HPDE6-E6E7 (cell line): ENCODE results near the gene PLCB1.
"Not testable (repeated sequence)": the region's sequence is repeated elsewhere in the genome, so short reads cannot be mapped to it uniquely, and the experiment has no call there.

Experiments
- DNase-seq: peaks from one replicate; pipeline ENCODE4 v3.0.0; 2011; ENCODE audit warnings: missing footprints; ENCODE audit errors: extremely low spot score

The PLCB1 gene

DNA sequence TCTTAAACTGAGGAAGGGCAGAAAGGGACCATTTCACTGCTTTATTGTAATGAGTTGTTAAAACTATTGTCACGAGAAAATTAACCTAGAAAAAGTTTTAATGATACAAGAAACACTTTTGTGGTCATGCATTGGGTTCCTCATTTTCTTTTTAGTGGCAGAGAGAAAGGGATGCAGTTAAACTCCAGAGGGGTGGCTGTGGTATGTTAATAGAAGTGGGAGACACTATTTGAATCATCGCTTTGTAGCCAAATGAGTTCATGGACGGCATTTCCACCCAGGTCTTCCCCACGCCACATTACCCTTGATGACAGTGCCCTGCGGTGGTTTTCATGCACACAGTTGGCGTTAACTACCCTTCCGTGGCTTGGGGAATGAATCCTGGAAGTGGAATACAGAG is 235.6 kb downstream of the PLCB1 start:
- no peak for DNase-seq

DNA sequence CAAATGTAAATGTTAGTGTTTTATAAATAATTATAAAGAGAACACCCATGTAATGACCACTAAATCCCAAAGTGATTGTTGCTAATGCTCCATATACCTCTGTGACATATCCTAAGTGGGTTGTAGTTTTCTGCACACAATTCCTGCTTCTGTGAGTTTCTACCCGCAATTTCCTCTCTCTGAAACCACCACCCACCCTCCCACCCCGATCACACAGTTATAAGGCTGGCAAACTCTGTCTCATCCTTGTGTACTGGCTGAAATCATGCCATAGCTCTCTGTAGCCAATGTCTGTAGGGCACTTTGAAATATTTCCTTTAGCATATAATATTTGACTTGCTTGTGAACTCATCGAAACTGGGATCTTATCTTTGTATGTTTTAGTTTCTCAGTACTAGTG is 236.6 kb downstream of the PLCB1 start:
- DNase-seq, result no peak

DNA sequence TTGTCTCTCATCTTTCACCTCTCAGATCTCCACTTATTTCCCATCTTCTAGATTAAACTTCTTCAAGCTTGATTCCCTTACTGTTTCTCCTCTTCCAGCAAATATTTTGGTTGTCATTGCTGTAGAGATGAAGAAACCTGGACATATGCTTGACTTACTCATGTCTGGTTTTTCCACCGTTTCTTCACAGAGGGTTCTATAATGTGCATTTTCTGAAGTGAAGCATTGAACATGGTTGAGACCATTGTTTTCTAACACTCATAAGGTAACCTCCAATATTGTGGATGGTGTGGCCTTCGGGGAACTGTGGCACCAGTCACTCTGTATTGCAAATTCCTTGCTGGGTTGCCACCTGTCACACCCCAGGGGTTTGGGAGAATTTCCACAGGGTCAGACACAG is 237.2 kb downstream of the PLCB1 start:
- DNase-seq, result no peak

DNA sequence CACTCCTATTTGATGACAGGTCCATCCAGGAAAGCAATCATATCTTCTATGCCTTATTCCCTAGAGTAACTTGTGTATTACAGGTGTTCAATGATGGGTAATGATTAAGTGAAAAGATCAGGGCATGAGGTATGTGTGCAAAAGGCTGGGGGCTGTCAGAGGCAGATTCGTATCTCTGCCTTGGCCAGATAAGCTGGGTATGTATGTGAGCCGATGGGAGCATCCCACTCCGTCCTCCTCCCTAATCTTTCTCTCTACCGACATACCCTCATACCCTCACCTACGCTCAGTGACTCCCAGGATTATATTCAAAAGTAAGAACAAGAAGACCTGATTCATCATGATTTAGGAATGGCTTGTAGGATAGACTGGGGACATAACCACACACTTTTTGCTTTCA is 238.7 kb downstream of the PLCB1 start:
- DNase-seq, result no peak

DNA sequence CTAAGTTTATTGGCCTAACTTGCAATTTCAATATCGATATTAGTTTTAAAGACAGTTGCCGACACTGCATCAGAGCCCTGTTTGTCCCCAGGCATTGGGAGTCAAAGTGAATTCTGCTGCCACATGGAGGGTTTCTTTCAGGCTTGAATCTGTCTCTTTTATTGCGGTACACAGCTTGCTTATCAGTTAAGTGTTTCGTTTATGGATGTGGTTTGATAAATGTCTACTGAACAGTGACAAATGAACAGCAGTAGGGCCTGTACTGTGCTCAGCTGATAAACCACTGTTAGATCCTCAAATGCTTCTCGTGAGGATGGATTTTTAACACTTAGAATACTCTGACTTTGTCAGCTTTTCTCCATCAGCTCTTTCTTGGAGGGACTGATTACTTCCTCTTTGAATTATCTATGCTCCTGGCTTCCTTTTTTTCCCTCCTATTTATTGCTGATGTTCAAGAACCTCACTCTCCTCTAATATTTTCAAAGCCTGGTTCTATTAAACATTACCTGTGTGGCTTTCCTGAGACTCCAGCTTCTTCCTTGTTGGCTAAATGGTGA is 240.8 kb downstream of the PLCB1 start:
- DNase-seq, result no peak

DNA sequence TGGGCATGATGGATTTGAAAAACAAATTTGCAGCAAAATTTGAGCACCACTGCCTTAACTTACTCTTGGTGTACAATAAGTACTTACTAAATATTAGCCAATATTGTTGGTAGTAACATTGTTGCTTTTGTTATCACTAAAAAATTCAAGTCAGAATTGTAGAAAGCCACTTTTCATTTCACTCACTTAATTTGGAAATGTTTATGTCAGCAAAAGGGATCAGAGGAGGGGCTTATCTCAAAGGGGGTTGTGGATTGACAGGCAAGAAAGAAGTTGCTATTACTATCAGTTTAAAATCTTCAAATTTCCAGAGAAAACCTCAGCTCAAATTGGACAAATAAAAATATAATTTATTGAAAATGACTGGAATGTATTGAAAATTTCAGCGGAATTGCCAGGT is 241.5 kb downstream of the PLCB1 start:
- no peak for DNase-seq

DNA sequence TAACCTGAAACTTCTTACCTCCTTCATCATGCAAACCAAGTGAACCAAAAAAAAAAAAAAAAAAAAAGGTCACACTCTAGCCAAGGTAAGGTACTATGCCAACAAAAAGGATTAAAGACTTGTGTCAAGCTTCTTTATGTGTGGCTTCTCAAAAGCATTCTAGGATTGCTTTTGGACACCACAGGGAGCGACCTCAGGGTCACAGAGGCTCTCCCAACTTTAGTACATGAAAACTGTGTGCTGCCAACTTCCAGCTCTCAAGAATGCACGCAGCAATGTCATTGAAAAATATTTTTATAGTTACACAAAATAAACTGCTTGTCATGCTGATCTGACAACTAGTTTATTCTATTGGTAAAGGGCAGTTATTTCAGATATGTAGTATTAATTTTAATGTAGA is 243.8 kb downstream of the PLCB1 start:
- DNase-seq, result no peak

DNA sequence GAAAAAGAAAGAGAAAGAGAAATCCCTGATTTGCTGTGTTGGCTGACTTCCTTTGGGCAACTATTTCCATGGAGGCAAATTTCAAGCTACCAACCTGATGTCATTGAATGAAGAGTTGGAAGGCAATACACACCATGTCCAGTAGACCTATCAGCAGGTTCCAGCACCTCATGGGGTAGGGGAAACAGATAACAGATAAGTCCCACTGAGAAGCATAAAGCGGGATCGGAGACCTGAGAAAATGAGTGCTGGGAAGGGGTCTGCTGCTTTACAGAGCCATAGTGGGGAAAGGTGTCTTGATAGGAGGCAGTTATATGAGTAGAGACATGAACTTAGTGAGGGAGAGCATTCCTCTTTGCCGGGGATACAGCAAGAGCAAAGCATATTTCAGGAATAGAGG is 244.9 kb downstream of the PLCB1 start:
- no peak for DNase-seq

DNA sequence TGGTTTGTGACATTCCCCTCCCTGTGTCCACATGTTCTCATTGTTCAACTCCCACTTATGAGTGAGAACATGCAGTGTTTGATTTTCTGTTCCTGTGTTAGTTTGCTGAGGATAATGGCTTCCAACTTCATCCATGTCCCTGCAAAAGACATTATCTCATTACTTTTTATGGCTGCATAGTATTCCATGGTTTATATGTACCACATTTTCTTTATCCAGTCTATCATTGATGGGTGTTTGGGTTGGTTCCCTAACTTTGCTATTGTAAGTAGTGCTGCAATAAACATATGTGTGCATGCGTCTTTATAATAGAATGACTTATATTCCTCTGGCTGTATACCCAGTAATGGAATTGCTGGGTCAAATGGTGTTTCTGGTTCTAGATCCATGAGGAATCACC is 247.1 kb downstream of the PLCB1 start:
- not testable (repeated sequence) for DNase-seq

DNA sequence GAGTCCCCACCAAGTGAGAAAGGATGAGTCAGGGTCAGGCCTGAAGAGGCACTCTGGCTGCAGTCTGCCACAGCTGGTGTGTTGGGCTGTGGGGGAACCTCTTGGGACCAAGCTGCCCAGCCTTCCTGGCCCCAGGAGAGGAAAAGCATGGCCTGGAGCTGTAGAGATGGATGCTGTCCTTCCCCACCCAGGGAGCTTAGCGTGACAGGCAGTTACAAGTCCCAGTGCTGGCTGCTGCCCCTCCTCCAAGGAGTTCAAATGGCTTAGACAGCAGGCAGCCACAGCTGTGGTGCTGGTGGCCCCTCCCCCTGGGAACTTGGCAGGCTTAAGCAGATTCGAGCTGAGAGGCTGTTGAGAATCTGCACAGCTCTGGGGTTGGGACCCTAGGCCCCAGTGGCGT is 253.2 kb downstream of the PLCB1 start:
- DNase-seq, result no peak

DNA sequence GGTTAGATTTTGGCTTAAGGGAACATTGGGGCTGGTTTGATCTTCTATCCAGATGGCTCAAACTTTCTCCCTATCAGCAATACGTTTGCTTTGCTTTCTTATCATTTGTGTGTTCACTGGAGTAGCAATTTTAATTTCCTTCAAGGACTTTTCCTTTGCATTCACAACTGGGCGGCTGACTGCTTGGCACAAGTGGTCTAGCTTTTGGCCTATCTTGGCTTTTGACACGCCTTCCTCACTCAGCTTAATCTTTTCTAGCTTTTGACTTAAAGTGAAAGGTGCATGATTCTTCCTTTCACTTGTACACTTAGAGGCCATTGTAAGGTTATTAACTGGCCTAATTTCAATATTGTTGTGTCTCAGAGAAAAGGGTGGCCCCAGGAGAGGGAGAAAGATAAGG is 254.9 kb downstream of the PLCB1 start:
- DNase-seq, result no peak

DNA sequence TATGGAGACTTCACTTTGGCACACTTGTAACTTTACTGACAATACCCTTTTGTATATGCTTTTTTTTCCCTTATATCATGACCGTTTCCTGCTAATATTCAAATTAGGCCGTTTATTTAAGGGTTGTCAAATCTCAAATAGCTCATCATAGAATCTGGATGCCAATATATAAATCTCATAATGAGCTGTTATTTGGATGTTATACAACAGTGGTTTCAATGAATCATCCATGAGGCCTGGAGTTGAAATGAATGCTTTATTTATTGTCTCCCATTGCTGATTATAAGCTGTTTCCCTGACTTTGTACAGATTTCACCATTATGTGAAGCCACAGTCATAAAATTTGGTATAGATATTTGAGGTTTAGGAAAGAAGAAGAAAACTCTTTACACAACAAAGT is 256.1 kb downstream of the PLCB1 start:
- DNase-seq, result no peak

DNA sequence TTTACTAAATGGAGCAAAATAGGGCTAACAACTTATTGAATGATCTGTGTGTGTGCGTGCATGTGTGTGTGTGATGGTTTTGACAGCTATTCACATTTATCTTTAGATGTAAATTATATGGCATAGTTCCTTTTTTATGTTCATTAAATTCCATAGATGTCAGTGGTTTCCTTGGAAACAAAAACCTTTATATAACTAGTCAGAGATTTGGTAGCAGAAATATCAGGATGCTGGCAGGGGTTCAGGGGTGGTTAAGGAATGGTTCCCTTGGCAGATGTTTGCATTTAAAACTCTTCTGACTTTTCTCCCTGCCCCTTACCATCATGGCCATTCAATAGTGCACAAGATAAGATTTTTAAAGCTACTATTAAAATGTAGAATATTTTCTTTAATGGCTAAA is 256.6 kb downstream of the PLCB1 start:
- no peak for DNase-seq

DNA sequence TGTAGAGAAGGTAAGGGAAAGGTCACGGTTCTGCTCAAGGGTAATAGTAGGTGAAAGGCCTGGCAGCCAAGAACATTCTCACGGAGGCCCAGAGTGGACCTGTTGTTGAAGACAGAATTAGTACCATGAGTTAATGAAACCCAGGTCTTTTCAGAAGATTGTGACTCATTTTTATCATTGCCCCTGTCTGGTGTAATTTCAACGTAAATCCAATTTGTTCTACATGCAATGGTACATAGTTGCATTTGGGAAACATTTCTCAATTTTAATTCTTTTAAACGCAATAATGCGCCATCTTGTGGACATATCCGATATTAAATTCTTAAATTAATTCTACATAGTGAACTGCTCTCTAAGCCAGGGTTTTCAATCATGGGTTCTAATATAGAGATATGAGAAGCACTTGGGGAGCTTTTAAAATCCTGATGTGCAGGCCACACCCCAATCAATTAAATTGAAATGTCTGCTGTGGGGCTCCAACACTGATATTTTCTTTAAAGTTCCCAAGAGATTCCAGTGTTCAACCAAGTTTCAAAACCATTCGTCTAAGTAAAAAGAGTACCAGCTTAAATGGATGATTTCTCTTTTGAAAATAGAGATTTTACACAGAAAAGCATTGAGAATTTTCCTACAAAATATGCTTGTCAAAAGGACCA is 257.4 kb downstream of the PLCB1 start:
- no peak for DNase-seq

DNA sequence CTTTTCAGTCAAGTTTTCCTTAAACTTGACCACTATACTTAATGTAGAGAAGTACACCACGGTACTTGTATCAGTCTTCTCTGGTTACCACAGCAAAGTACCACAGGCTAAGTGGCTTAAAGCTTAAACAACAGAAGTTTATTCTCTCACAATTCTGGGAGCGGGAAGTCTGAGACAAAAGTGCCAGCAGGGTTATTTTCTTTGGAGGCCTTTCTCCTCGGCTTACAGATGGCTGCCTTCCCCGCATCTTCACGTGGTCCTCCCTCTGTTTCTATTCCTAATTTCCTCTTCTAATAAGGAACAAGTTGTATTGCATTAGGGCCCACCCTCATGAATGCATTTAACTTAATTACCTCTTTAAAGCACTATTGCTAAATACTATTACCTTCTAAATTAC is 258.0 kb downstream of the PLCB1 start:
- DNase-seq, result no peak

DNA sequence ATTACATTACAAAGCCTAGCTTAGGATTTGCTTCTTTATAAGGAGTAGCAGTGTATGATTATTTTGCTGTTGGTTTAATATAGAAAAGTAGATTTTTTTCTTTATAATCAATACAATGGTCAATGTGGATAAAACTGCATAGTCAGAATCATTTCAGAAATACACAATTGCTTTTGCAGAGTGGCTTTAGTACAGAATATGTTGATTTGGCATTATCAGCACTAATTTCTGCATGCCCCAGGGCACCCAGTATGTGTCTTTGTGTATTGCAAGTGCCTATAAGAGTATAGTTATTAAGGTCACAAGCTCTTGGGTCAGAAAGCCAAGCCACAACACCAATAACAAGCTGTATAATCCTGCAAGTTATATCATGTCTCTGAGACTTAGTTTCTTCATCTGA is 258.4 kb downstream of the PLCB1 start:
- DNase-seq, result no peak

DNA sequence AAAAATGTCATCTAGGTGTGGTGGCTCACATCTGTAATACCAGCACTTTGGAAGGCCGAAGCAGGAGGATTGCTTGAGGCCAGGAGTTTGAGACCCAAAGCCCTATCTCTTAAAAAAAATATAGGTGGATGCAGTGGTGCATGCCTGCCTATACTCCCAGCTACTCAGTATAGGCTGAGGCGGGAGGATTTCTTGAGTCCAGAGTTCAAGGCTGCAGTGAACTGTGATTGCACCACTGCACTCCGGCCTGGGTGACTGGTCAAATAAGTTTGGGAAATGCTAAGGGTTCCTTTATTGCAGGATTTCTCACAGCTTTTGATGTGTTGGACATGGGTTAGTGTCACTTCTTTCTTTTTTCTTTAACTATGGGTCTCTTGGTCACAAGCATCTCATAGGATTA is 261.3 kb downstream of the PLCB1 start:
- no peak for DNase-seq

DNA sequence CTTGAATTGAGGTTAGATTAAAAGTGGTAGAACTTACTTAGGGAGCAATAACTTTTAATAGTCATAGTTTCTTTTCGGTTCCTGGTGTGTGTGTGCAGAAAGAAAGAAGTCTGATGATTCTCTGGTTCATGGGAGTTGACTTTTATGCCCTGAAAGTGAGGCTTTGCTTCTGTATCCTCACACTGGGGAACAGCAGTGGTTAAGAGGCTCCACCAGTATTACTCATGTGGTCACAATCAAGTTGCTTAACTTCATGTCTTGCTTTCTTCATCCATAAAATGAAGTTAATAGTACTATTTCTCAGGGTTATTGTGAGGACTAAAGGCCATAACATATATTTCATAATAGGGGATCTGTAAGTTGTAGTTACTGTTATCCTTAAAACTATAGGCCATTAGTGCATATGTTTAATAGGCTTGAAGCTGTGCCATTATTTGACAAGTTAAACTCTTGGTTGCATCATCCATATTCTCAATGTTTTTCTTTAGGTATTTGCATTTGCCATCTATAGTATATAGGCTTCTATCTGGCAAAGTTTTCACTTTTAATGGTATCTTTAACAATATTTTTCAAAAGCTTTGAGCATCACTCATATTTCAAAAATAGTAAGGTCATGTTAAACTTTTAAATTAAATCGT is 262.4 kb downstream of the PLCB1 start:
- DNase-seq, result no peak

DNA sequence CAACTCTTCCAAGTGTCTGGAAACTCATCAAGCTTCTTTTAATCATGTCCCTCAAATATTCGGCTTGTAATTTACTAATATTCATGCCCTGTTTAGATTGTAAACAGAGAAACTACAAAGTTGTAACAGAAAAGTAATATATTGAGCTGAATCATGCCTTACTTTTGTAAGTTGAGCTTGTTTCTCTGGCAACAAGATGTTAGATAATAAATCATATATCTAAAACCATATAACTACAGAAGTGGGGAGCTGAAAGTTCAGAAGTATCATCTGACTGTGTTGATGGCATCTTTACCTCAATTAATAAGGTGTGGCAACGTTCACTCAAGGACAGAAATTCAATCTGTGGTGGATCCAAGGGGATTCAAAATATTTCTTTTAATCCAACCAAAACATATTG is 263.9 kb downstream of the PLCB1 start:
- no peak for DNase-seq

DNA sequence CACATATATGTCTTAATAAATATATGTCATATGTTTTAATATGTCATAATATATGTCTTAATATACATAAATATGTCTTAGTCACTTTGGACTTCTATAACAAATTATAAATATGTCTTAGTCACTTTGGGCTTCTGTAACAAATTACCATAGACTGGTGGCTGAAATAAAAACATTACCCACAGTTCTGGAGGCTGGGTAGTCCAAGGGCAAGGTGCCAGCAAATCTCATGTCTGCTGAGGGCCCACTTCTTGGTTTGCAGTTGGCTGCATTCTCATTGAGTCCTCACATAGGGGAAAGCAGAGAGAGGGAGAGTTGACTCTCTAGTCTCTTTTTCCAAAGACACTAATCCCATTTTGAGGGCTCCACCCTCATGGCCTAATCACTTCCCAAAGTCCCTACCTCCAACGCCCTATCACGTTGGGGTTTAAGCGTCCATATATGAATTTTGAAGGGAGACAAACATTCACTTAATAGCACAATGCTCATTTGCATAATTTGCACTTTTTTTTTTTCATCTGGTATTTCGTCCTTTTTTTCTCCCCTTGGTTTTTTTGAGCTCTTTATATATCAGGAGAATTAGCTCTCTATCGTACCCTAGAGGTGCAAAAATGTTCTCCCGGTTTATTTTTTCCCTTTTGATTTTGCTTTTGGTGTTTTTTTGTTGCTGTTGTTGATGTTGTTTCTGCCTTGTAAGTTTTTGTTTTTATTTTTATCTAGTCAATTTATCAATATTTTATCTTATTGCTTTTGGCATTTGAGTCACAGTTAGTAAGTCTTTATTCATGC is 266.4 kb downstream of the PLCB1 start:
- no peak for DNase-seq

DNA sequence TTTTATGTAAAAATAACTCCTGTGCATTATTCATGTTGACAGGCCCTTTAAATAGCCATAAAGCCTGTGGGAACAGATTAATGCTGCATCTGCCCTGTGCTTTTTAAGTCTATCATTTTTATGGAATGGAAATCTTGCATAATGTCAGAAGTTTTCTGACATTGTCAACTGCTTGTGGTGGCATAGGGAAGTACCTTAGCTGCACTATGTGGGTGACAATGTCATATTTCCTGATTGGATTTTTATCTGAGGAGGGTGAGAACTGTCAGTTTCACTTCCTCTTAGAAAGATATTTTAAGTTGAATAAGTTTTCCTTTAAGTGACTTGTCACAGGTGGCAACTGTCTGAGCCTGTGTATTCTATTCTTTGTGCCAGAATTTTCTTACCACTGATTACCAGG is 267.9 kb downstream of the PLCB1 start:
- no peak for DNase-seq

DNA sequence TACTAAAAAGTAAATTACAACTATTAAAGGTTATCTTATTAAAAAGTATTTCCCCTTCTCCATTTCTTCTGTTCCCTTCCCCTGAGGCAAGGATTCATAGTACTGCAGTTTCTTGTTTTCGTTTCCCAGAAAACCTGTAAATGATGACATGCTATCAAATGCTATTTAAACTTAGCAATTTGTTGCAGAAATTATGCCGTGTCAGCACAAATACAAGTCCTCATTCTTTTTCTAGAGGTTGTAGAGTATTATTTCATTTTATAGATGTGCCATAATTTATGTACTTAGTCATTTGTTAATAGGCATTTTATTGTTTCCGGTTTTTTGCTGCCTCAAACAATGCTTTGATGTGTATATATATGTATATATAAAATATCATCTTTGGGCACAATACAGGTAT is 268.4 kb downstream of the PLCB1 start:
- DNase-seq, result no peak

DNA sequence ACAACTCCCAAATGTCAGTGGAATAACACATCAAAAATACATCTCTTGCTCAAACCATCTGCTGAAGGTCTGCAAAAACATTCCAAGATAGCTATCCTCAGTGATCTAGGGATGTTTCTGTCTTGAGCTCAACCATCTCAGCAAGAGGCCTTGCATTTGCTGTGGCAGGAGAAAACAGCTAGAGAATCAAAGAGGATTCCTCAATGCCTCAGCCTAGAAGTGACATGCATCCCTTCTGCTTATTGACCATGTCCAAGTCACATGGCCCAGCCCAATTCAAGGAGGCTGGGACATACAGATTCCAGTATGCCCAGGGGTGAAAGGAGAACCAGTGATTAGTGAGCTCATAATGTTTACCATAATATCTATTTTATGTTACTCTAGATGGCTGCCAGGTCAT is 269.5 kb downstream of the PLCB1 start:
- DNase-seq, result no peak
